HG03575 (cell line): ENCODE data around the gene GNG4.

Experiments
- ATAC-seq: cut with Tn5 transposase; IDR thresholded peaks from one replicate; pipeline ENCODE4 v1.9.1; 2021; ENCODE audit not compliant: unreplicated experiment, insufficient number of reproducible peaks, low FRiP score; ENCODE audit errors: extremely low read depth

GNG4 gene

DNA sequence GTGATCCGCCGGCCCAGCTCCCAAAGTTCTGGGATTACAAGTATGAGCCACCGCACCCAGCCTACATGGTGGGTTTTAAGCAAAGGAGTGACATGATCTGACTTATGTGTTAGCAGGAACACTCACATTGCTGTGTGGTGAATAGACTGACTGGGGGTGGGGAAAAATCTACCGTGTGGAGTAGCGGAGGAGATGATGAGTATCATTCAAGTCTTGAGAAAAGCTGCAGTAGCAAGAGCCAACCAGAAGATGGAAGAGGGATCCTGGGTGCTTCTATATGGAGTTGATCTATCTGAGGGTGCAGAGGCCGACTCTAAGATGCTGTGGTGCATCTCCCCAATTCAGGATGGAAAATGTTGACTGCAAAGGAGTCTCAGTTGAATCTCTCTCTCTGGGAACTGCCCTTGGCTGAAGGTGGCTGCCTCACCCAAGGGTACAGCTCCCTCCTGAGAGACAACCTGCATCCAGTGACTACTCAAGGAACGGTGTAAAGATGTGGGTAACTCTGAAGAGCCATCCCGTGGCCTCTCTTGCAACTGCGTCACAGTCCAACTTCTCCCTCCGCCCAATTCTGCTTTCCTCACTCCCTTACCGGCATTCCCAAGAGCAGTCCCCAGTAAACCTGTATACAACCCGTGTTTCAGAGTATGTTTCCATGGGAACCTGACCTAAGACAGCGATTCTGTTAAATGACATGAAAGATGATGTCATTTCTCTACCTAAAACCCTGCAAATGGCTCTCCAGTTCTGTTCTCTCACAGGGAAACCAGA is 137.9 kb downstream of the GNG4 start:
- no peak for ATAC-seq

DNA sequence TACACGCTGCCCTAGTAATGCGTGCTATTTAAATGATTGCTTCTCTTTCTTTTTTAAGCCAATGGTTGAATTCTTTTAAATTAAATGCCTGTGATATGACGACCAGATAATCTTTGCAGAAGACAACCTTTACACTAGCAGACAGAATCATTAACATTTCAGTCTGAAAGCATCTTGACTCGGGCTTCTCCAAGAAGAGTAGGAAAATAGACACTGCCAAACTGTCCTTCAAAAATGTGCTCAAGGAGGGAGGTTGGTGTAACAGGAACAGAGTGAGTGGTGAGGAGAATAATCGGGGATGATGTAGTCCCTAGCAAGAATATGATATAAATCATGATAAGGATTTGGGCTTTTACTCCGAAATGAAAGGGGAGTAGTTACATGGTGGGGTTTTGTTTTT is 138.8 kb downstream of the GNG4 start:
- ATAC-seq, result no peak

DNA sequence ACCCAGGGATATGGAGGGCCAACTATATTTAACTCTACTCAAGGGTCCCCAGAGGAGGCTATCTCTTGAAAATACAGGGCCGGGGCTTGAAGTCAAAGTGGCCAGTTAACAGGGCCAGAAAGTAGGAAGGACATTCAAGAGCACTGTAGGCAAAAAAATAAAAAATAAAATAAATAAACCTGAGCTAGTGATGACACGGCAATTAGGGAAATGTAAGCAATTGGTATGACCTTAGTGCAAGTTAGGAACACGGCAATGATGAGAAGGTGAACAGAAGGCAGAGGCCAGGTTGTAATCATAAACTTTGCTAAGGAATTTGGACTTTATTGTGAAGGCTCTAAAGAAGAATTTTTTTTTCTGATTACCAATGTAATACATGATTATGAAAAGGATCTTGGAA is 142.0 kb downstream of the GNG4 start:
- ATAC-seq, result no peak

DNA sequence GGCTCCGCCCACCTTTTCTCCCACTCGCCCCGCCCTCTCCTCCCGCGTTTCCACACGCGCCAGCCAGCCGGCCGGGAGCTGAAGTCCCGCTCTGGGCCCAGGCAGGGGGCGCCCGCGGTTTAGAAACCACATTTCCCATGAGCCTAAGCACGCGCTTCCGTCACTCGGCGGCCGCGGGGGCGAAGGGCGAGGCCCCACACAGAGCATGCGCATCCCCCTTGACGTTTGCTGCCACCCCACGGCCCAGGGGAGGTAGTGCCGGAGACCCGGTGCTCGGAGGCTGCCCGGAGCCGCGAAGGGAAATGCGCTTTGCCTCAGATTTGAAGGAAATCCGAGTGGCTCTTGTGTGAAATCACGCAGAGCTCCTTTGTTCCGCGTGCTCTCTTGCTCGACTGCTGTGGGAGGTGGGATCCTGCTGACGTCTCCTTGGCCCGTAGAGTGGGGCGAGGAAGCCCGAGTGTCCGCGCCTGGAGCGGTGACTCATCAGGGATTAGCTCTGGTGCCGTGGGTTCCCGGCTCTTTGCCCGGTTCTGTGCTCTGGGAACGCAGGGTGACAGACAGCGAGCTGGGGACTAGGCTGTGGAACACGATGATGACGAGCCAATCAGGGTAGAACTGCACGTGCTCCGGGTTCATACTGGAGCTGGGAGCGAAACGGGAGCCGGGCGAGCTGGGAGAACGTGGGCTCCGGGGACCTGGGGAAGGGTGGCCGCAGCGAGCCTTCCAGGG is 144.9 kb downstream of the GNG4 start:
- ATAC-seq, result peak; percentile 76

DNA sequence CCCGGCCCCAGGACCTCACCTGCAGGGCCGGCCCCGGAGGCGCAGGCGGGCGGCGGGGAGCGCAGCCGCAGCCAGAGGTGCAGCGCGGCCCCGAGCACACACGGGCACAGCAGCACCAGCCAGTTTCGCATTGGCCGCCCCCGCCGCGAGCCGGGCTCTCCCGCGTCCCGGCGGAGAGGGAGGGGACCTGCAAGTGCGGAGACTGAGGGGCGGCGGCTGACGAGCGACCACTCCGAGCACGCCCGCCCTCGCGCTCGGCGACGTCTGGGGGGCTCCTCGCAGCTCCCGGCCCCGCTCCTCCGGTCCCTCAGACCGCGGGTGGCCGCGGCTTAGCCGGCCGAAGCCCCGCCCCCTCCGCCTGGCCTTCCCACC is 145.5 kb downstream of the GNG4 start, which contains the start of gene B3GALNT2:
TSS of gene B3GALNT2 (minus strand) at position 331 of the 372 bp plus-strand sequence. CDS start at position 131, 200 bp downstream.
- peak; percentile 22 for ATAC-seq

DNA sequence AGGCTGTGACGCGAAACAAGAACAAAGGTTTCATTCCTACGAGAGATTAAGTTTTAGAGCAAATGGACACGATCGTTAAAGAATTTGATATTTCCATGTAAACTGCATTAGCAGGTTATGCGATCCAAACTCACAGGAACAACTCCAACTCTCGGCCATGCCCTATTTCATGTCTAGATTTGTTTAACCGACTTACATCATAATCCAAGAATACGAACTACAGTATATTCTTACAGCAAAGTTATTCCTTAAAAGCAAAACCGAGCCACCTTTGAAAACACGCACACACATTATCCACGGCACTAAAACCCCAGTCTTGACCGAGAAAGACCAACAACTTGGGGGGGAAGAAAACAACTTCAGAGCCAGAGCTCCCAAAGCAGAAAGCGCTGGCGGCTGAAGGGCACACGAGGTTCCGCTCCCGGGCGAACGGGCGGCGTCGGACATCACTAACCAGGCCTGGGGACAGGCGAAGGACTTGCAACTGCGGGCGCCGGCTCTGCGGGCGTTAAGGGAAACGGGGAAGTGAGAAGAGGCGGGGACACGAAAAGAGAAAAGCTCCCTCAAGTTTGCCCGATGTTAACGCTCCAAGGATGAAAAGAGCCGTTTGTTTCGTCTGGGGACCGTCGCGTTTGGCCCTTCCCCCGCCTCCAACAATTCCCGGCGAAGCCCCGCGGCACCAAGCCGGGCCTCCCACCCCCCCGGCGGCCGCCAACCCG is 146.0 kb downstream of the GNG4 start:
- ATAC-seq, result no peak

DNA sequence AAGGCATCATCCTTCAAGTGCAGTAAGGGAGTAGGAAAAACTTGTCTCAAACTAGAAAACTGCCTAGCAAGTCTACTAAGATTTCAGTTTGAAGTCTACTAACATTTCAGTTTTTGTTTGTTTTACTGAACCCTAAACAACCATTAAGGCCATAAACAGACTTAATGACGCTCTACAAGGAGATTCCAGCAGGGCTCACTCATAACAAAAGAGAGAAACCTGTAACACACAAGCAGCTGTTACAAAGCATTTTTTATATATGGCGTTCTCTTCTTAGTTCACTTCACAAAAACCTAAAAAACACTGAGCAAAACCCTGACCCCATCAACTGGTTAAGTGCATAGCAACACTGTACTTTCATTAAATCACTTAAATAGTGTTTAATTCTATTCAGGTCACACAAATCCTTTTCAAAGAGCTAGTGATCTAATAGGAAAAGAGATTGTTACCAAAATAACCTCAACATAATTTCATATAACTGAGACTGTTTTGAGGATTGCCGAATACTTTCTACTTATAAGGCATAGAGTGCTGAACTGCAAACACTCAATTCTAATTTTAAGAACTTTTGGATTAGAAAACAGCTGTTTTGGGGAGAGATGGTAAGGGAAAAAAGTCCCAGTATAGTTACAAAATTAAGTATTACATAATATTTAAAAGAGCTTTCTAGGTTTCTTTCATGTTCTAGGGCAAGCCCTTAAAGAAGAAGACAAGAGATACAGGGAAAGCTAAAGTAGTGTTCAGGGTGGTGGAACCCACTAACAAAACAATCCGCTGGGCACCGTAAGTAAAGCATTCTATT is 146.8 kb downstream of the GNG4 start:
- no peak for ATAC-seq

DNA sequence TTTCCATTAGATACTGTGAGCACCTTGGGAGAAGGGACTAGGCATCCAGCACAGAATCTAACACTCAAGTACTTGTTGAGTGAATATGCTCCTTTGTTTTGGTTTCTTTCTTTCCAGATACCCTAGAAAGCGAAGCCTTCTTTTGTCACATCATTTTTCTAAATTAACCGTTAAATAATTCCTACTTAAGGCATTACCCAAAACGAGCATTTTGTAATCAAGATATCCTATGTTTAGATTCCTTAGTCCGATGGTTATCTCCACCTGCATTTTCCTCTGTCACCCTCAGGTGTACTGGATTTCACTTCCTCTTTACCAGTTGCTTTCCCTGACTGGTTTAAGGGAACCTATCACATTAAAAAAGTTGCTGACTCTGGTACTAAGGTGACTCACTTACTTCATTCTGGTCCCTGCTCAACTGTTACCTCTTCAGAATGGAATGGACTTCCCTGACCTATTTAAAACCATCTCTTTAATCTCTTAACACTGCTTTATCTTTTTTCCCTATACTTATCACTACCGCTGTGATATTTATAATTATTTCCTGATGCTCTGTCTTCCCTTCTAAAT is 148.5 kb downstream of the GNG4 start:
- no peak for ATAC-seq
